MM.1S (cell line): ENCODE data around the gene TFAP2A.

Experiments used
- DNase-seq: peaks from one replicate; pipeline ENCODE4 v3.0.0-alpha.2; 2015
- H2AFZ ChIP-seq: fragments of 300-600 bp; sonication (generic); 2 replicates; pipeline ENCODE4 v1.6.0; 2016; ENCODE audit warnings: antibody characterized with exemption, low read length
- H3F3A ChIP-seq: fragments of 300-600 bp; sonication (generic); 2 replicates; pipeline ENCODE4 v1.6.1; 2016; ENCODE audit warnings: mild to moderate bottlenecking, antibody characterized with exemption, low read length, moderate library complexity, mixed read lengths; ENCODE audit not compliant: insufficient read depth
- H3K27ac ChIP-seq: fragments of 300-600 bp; sonication (generic); 2 replicates; pipeline ENCODE4 v1.5.1; 2016; ENCODE audit warnings: mild to moderate bottlenecking, low read length
- H3K27me3 ChIP-seq: fragments of 300-600 bp; sonication (generic); replicated peaks from 2 replicates; pipeline ENCODE4 v1.6.0; 2016; ENCODE audit warnings: low read length; ENCODE audit not compliant: insufficient read depth
- H3K36me3 ChIP-seq: fragments of 300-600 bp; sonication (generic); replicated peaks from 2 replicates; pipeline ENCODE4 v1.6.1; 2016; ENCODE audit warnings: mild to moderate bottlenecking, low read length, mixed read lengths; ENCODE audit not compliant: insufficient read depth
- H3K4me1 ChIP-seq: fragments of 300-600 bp; sonication (generic); 2 replicates; pipeline ENCODE4 v1.6.1; 2016; ENCODE audit warnings: low read length, mixed read lengths
- H3K4me2 ChIP-seq: fragments of 300-600 bp; sonication (generic); 2 replicates; pipeline ENCODE4 v1.6.0; 2016; ENCODE audit warnings: low read depth, low read length
- H3K4me3 ChIP-seq: fragments of 300-600 bp; sonication (generic); 2 replicates; pipeline ENCODE4 v1.5.1; 2016; ENCODE audit warnings: low read length, mixed read lengths
- H3K79me2 ChIP-seq: fragments of 300-600 bp; sonication (generic); 2 replicates; pipeline ENCODE4 v1.6.1; 2016; ENCODE audit warnings: mixed run types, low read length, mixed read lengths
- H3K9ac ChIP-seq: fragments of 300-600 bp; sonication (generic); 2 replicates; pipeline ENCODE4 v1.6.1; 2016; ENCODE audit warnings: low read length, mixed read lengths
- H3K9me2 ChIP-seq: fragments of 300-600 bp; sonication (generic); replicated peaks from 2 replicates; pipeline ENCODE4 v1.6.1; 2016; ENCODE audit warnings: mild to moderate bottlenecking, low read length, mixed read lengths; ENCODE audit not compliant: insufficient read depth
- H3K9me3 ChIP-seq: fragments of 300-600 bp; sonication (generic); replicated peaks from 2 replicates; pipeline ENCODE4 v1.6.1; 2016; ENCODE audit warnings: mild to moderate bottlenecking, low read length, mixed read lengths; ENCODE audit not compliant: insufficient read depth
- H4K20me1 ChIP-seq: fragments of 300-600 bp; sonication (generic); 2 replicates; pipeline ENCODE4 v1.6.1; 2016; ENCODE audit warnings: mild to moderate bottlenecking, low read length, moderate library complexity, mixed read lengths; ENCODE audit not compliant: insufficient read depth
- CTCF ChIP-seq: fragments of 300-600 bp; sonication (generic); IDR thresholded peaks from 2 replicates; pipeline ENCODE4 v1.5.1; 2016; ENCODE audit warnings: antibody characterized with exemption, low read length, mixed read lengths
- EZH2 ChIP-seq: fragments of 300-600 bp; sonication (generic); optimal IDR thresholded peaks from 2 replicates; pipeline ENCODE3; 2017; ENCODE audit warnings: low read depth, mild to moderate bottlenecking, antibody characterized with exemption, low read length, mixed read lengths
- EZH2phosphoT487 ChIP-seq: fragments of 300-600 bp; sonication (generic); IDR thresholded peaks from 2 replicates; pipeline ENCODE4 v1.6.1; 2018; ENCODE audit warnings: antibody characterized with exemption, low read length

TFAP2A gene

GRCh38 chr6:10441004-10441654 lies 26.3 kb upstream of the TFAP2A start:
- Histone ChIP-seq H3K9me2 (no peaks in the 10 kb centered on the region), H3K9me3 (no peaks in the 10 kb centered on the region), H3K4me1 (no peaks in the 10 kb centered on the region), H2AFZ (no peak overlapping the region), H3K9ac (no peak overlapping the region), H3F3A (no peaks in the 10 kb centered on the region), H3K4me2 (no peak overlapping the region), H3K79me2 (no peaks in the 10 kb centered on the region), H3K4me3 (no peak overlapping the region), H3K27ac (no peak overlapping the region), H3K27me3 (no peaks in the 10 kb centered on the region), H3K36me3 (no peaks in the 10 kb centered on the region), H4K20me1 (no peaks in the 10 kb centered on the region)
- TF ChIP-seq EZH2 (no peak), CTCF (no peak), EZH2phosphoT487 (no peak)
- DNase-seq, result no peak

GRCh38 chr6:10437891-10438290 lies 23.0 kb upstream of the TFAP2A start:
- Histone ChIP-seq H3K9me3 (no peaks in the 10 kb centered on the region), H3K9ac (no peak overlapping the region), H3K4me2 (no peak overlapping the region), H3K79me2 (no peaks in the 10 kb centered on the region), H3K4me1 (no peaks in the 10 kb centered on the region), H4K20me1 (no peaks in the 10 kb centered on the region), H3K4me3 (no peak overlapping the region), H3F3A (no peaks in the 10 kb centered on the region), H3K36me3 (no peaks in the 10 kb centered on the region), H3K27me3 (no peaks in the 10 kb centered on the region), H3K27ac (no peak overlapping the region), H3K9me2 (no peaks in the 10 kb centered on the region), H2AFZ (no peak overlapping the region)
- TF ChIP-seq CTCF (no peak), EZH2 (no peak), EZH2phosphoT487 (no peak)
- no peak for DNase-seq

- Histone ChIP-seq H2AFZ (peak overlapping the region; percentile 49; the same call in 1 of the 2 replicates), H3K4me3 (no peak overlapping the region), H3K9me3 (no peaks in the 10 kb centered on the region), H3K9ac (no peak overlapping the region), H3F3A (no peaks in the 10 kb centered on the region), H3K79me2 (no peaks in the 10 kb centered on the region), H3K4me2 (no peak overlapping the region), H3K9me2 (no peaks in the 10 kb centered on the region), H3K27ac (no peak overlapping the region), H3K36me3 (no peaks in the 10 kb centered on the region), H4K20me1 (no peaks in the 10 kb centered on the region), H3K4me1 (0 out of 2 replicates have a peak, but pooled peaks cover 3% of the 10 kb centered on the region), H3K27me3 (no peaks in the 10 kb centered on the region)
- TF ChIP-seq EZH2phosphoT487, result no peak
- TF ChIP-seq CTCF, result no peak
- no peak for TF ChIP-seq EZH2
- DNase-seq, result no peak
Measured at GRCh38 chr6:10434235-10434634, 19.4 kb upstream of the TFAP2A start.
